Spinal cord (tissue), 10 donors: Measurements from ENCODE around the gene KLHL17. TPM values are rescaled to one million over a fixed set of nuclear protein-coding genes. Genes with fewer than 3 reads are reported as not detected.
A peak's percentile ranks its signal among the peaks of the same experiment; 100 is the strongest.
"Not testable (repeated sequence)": the region's sequence is repeated elsewhere in the genome, so short reads cannot be mapped to it uniquely, and the experiment has no call there.

ENCODE experiments used
- DNase-seq, 6 donors: peaks; one replicate each; pipeline versions ENCODE4 v3.0.0 to v3.0.0-alpha.2; 2013 to 2015; ENCODE audit warnings: low spot score in 6 of 6, low read depth in 4 of 6
- H3K27ac ChIP-seq: one replicate; pipeline ENCODE4 v1.5.1; 2013; ENCODE audit warnings: low read depth, low read length, control low read depth
- H3K27me3 ChIP-seq: one replicate; pipeline ENCODE4 v1.6.1; 2013; ENCODE audit warnings: low read length; ENCODE audit not compliant: control insufficient read depth, insufficient read depth
- H3K36me3 ChIP-seq: one replicate; pipeline ENCODE4 v1.6.1; 2013; ENCODE audit warnings: low read length; ENCODE audit not compliant: control insufficient read depth, insufficient read depth
- H3K4me1 ChIP-seq: one replicate; pipeline ENCODE4 v1.6.1; 2013; ENCODE audit warnings: low read length; ENCODE audit not compliant: control insufficient read depth, insufficient read depth
- H3K4me3 ChIP-seq: one replicate; pipeline ENCODE4 v1.5.1; 2013; ENCODE audit warnings: low read depth, low read length, control low read depth
- H3K9me3 ChIP-seq: one replicate; pipeline ENCODE4 v1.6.1; 2013; ENCODE audit warnings: low read length; ENCODE audit not compliant: control insufficient read depth, insufficient read depth
- WGBS: methylation state at CpG from one replicate; pipeline ENCODE4 v1.1.5; 2013; ENCODE audit warnings: missing lambda C conversion rate; ENCODE audit not compliant: insufficient coverage; 5-methylcytosine and 5-hydroxymethylcytosine counted together
- polyA plus RNA-seq, 2 donors: library from polyadenylated mRNA; unstranded; fragments of 120-200 nt; gene quantifications; one replicate each; pipeline ENCODE4 v1.2.1, GENCODE V29; 2013; ENCODE audit not compliant: insufficient read length in 2 of 2
- total RNA-seq, 2 donors: library from RNA; depleted of rRNA in 1 of 2; stranded (reverse); fragments of 120-200 nt in 1 of 2; fragments of >200 nt in 1 of 2; gene quantifications; one replicate each; pipeline versions ENCODE4 v1.2.3 to v1.2.4, GENCODE V29; 2013 to 2014
- donor health status: healthy.

Gene KLHL17
- total and polyA plus RNA-seq, 4 donors = 5.4 to 27.4 (median 17.6) TPM

DNA sequence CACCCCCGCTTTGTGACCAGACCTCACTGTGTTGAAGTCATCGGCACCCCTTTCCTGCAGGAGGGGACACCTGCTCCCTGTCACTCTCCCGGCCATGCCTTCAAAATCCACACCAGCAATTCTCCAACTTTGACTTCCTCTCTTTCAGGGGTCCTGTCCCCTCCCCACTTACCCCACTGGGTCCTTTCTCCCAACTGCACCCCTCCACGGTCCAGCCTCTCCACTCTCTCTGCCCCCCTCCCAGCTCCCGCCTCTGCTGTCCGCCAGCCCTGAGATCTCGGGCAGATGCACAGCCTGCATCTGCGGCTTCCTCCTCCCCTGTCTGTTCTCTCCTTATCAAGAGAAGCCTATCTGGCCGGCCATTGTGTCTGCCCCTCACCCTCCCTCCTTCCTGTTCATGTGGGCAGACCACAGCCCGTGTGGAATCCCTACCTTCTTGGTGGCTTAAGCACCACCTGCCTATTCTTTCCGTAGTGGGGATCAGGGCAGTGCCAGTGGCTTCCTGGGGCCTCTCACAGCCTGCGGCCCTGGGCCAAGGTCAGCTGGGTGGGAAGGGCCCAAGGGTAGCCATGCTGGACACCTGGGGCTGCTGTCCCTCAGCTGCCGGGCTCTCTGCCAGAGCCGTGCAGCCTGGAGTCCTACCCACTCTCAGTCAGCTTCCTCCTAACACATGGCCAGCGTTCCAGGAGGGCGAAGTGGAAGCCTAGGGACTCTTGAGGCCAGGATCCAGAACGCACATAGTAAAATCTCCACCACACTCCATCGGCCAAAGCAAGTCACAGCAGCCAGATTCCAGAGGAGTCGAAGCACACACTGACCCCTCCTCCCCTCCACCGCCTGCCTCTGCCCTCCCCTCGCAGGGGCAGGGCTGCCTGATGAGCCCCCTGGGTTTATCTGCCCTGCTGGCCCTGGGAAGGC, 44.7 kb downstream of the KLHL17 start:
- Histone ChIP-seq H3K9me3 (no peaks in the 10 kb centered on the region), H3K4me3 (no peak overlapping the region), H3K4me1 (peaks cover 45% of the 10 kb centered on the region), H3K36me3 (peaks cover 33% of the 10 kb centered on the region), H3K27ac (peak overlapping the region; percentile 50), H3K27me3 (no peaks in the 10 kb centered on the region)
- DNase-seq = peak in 1 of 6 donors; percentile 43
- 21% methylated on average over 18 of the region's 21 CpGs for WGBS

DNA sequence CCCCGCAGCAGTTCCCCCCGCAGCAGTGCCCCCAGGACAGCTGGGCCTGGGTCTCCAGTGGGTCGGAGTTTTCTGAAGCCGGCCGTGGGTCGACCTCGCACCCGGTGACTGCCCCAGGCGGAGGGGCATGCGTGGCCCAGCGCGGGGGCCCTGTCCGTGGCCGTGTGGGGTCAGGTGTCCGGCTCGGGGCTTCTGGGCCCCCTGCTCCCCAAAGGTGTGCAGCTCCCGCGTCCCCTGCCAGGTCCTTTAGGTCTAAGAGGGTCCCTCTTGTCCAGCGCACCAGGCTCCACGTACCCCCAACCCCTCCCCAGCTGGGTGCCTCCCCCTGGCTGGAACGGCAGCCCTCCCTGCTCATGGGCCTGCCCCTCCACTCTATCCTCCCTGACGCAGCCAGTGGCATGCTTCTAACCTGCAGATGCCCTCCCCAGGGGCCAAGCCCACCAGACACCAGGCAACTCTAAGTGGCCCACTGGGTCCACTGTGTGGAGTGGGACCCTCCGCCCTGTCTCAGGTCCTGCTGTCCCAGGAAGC, 45.5 kb downstream of the KLHL17 start:
- no peak overlapping the region for H3K27ac ChIP-seq
- WGBS = 65% methylated on average over 23 of the region's 23 CpGs
- no peak overlapping the region for H3K4me3 ChIP-seq
- no peak for DNase-seq
- no peaks in the 10 kb centered on the region for H3K9me3 ChIP-seq
- H3K27me3 ChIP-seq = no peaks in the 10 kb centered on the region
- H3K36me3 ChIP-seq = peaks cover 33% of the 10 kb centered on the region
- H3K4me1 ChIP-seq = peaks cover 40% of the 10 kb centered on the region

DNA sequence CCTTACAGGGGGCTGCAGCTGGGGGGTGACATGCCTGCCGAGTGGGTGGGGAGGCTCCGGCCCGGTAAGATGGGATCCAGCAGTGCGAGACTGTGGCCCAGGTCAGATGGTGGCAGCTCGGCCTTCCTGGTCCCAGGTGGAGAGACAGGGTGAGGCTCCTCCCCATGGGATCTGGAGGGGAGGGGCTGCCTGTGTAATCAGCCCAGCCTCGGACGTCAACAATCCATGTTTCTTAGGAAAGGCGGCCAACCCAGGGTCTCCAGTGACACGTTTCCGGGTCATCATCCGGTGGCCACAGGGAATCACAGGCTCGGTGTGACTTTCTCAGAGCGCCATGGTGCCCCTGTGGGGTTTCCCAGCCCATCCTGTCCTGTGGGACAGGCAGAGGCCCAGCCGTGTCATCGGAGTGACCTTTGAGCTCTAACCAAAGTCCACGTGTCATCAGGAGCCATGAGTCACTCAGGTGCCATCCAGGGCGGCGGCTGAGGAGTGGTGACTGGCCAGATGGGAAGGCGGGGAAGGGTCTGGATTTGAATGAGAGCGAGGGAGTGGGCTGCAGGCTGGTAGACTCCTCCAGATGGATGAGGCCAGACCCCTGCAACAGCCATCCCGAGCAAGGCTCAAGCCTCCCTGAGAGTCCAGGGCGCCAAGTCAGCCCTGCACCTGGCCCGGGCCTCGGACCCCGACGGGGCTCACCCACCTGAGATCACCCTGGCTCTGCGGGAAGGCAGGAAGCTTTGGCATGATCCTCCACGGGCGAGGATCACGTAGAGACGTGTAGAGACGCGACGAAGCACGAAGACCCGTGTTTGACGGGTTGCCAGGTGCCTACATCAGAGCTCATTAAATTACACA, 46.1 kb downstream of the KLHL17 start:
- peaks cover 33% of the 10 kb centered on the region for H3K4me1 ChIP-seq
- no peak overlapping the region for H3K27ac ChIP-seq
- DNase-seq = no peak
- no peak overlapping the region for H3K4me3 ChIP-seq
- WGBS = 86% methylated on average over 35 of the region's 37 CpGs
- H3K27me3 ChIP-seq = no peaks in the 10 kb centered on the region
- H3K9me3 ChIP-seq = no peaks in the 10 kb centered on the region
- H3K36me3 ChIP-seq = peaks cover 33% of the 10 kb centered on the region

DNA sequence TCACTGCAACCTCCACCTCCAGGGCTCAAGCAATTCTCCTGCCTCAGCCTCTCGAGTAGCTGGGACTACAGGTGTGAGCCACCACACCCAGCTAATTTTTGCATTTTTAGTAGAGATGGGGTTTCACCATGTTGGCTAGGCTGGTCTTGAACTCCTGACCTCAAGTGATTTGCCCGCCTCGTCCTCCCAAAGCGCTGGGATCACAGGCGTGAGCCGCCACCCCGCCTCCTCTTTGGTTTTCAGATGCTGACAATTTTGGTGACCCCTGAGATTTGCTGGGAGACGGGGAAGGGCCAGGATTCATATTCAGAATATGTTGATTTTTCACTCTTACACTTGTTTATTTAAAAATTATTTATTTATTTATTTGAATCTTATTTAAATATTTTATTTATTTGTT, 49.7 kb downstream of the KLHL17 start:
- H3K27ac ChIP-seq, H3K4me3 ChIP-seq, H3K9me3 ChIP-seq, DNase-seq, H3K27me3 ChIP-seq: not testable (repeated sequence)
- peaks cover 39% of the 10 kb centered on the region for H3K4me1 ChIP-seq
- H3K36me3 ChIP-seq = peaks cover 11% of the 10 kb centered on the region
- WGBS = 100% methylated on average over 1 of the region's 8 CpGs

DNA sequence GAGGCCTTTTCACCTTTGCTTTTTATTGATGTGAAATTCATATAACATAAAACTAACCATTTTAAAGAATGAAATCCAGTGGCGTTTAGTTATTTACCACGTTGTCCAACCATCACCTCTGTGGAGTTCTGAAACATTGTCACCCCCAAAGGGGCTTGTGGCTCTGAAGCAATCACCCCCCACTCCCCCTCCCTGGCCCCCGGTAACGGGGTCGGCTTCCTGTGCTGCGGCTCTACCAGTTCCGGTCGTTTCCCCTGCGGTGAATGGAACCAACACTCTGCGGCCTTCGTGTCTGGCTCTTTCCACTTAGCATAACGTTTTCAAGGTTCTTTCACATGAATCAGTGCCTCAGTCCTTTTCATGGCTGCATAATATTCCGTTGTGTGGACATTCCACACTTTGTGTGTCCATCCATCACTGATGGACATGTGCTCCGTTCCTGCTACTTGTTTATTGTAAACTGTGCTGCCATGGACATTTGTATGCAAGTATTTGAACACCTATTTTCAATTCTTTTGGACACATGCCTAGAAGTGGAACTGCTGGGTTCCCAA, 51.1 kb downstream of the KLHL17 start:
- H3K27me3 ChIP-seq = peaks cover 2% of the 10 kb centered on the region
- peaks cover 3% of the 10 kb centered on the region for H3K36me3 ChIP-seq
- DNase-seq = no peak
- no peak overlapping the region for H3K27ac ChIP-seq
- 81% methylated on average over 12 of the region's 14 CpGs for WGBS
- H3K4me1 ChIP-seq = peaks cover 30% of the 10 kb centered on the region
- H3K4me3 ChIP-seq = no peak overlapping the region
- no peaks in the 10 kb centered on the region for H3K9me3 ChIP-seq

DNA sequence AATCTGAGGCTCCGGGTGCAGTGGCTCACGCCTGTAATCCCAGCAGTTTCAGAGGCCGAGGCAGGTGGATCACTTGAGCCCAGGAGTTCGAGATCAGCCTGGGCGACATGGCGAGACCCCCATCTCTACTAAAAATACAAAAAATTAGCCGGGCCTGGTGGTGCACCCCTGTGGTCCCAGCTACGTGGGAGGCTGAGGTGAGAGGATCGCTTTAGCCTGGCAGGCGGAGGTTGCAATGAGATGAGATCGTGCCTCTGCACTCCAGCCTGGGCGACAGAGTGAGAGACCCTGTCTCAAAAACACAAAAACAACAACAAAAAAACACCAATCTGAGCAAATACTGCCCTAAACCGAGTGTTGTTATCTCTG, 52.3 kb downstream of the KLHL17 start:
- H3K4me1 ChIP-seq = peaks cover 30% of the 10 kb centered on the region
- no CpG with 5 or more reads among the region's 13 CpGs for WGBS
- not testable (repeated sequence) for H3K27me3 ChIP-seq, H3K36me3 ChIP-seq, DNase-seq, H3K9me3 ChIP-seq
- H3K4me3 ChIP-seq = peak overlapping the region; percentile 74
- peak overlapping the region; percentile 93 for H3K27ac ChIP-seq

DNA sequence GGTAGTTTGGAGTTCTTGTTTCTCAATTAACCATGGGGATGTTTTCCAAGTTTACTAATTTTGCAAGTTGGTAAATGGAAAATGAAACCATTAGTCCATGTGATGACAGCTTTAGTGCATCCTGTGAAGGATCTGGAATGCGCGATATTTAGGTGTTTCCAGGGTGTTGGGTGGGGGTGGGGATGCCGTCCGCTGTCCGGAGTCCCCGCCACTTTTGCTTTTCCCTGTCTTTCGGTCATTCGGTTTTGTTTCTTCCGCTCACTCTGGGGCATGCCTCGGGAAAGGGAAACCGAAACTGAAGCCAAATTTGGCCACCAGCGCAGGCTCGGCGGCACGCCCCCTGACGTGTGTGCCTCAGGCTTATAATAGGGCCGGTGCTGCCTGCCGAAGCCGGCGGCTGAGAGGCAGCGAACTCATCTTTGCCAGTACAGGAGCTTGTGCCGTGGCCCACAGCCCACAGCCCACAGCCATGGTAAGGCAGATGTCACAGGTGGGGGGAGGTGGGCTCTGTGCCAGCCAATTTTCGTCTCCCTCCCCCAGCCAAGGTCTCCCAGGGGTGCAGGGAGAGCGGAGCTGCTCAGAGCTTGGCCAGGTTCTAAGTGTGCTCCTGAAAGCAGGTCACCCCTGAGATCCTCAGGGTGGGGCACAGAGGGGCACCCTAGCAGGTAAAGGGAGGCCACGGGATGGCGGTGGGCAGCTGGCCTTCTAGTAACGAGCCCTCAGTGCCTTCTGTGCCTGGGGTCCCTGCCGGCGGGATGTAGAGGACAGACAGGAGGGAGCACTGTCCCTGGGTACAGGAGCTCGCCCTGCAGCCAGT, 52.9 kb downstream of the KLHL17 start, which contains the start of gene ISG15:
ISG15 (plus strand) TSS at position 393 of the 817 bp plus-strand sequence; CDS start at position 470, 77 bp downstream.
- Histone ChIP-seq H3K4me1 (peaks cover 30% of the 10 kb centered on the region), H3K36me3 (no peaks in the 10 kb centered on the region), H3K27ac (peak within 1 kb of the TSS; percentile 93), H3K9me3 (no peaks in the 10 kb centered on the region), H3K4me3 (peak within 1 kb of the TSS; percentile 74), H3K27me3 (peaks cover 2% of the 10 kb centered on the region)
- peak in 2 of 6 donors; percentile 81 to 91 for DNase-seq
- 11% methylated on average over 28 of the region's 30 CpGs for WGBS

DNA sequence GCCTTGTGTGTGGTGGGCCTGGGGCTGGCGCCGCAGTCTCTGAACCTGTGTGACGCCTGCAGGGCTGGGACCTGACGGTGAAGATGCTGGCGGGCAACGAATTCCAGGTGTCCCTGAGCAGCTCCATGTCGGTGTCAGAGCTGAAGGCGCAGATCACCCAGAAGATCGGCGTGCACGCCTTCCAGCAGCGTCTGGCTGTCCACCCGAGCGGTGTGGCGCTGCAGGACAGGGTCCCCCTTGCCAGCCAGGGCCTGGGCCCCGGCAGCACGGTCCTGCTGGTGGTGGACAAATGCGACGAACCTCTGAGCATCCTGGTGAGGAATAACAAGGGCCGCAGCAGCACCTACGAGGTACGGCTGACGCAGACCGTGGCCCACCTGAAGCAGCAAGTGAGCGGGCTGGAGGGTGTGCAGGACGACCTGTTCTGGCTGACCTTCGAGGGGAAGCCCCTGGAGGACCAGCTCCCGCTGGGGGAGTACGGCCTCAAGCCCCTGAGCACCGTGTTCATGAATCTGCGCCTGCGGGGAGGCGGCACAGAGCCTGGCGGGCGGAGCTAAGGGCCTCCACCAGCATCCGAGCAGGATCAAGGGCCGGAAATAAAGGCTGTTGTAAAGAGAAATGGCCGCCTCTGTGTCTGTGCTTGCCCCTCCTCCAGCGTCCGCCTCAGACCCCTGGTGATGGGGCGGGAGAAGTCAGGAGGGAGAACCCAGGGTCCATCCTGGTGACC, 53.7 kb downstream of the KLHL17 start:
- Histone ChIP-seq H3K27me3 (peaks cover 2% of the 10 kb centered on the region), H3K27ac (peak overlapping the region; percentile 93), H3K36me3 (no peaks in the 10 kb centered on the region), H3K9me3 (no peaks in the 10 kb centered on the region), H3K4me3 (peak overlapping the region; percentile 74), H3K4me1 (peaks cover 34% of the 10 kb centered on the region)
- DNase-seq = peak in 1 of 6 donors; percentile 16
- WGBS = 75% methylated on average over 37 of the region's 41 CpGs
